ENCODE measurements around the gene NXNL2.

NXNL2 gene

GRCh38 chr9:88578121-88579049 is 43.4 kb downstream of the NXNL2 start:
- DNase-seq (ENCODE audit: low read depth in 4 of 4, low spot score in 1 of 4), result peak; percentile 44 to 67 (median 54)

- DNase-seq (ENCODE audit: low read depth in 4 of 4, low spot score in 1 of 4), result no peak
Measured at GRCh38 chr9:88579050-88579715, 44.2 kb downstream of the NXNL2 start.

- DNase-seq (ENCODE audit: low read depth in 4 of 4, low spot score in 1 of 4), result no peak
Measured at GRCh38 chr9:88580961-88581360, 46.0 kb downstream of the NXNL2 start.

- DNase-seq (ENCODE audit: low read depth in 4 of 4, low spot score in 1 of 4), result no peak
Measured at GRCh38 chr9:88583901-88584596, 49.1 kb downstream of the NXNL2 start.

- no peak for DNase-seq (ENCODE audit: low read depth in 4 of 4, low spot score in 1 of 4)
Measured at GRCh38 chr9:88585426-88585825, 50.4 kb downstream of the NXNL2 start.

- DNase-seq (ENCODE audit: low read depth in 4 of 4, low spot score in 1 of 4), result no peak
Measured at GRCh38 chr9:88586452-88586851, 51.5 kb downstream of the NXNL2 start.

GRCh38 chr9:88587182-88587581 is 52.2 kb downstream of the NXNL2 start:
- no peak for DNase-seq (ENCODE audit: low read depth in 4 of 4, low spot score in 1 of 4)

- no peak for DNase-seq (ENCODE audit: low read depth in 4 of 4, low spot score in 1 of 4)
Measured at GRCh38 chr9:88587885-88588649, 53.1 kb downstream of the NXNL2 start.

- DNase-seq (ENCODE audit: low read depth in 4 of 4, low spot score in 1 of 4), result no peak
Measured at GRCh38 chr9:88589656-88590055, 54.7 kb downstream of the NXNL2 start.

- no peak for DNase-seq (ENCODE audit: low read depth in 4 of 4, low spot score in 1 of 4)
Measured at GRCh38 chr9:88590558-88591146, 55.7 kb downstream of the NXNL2 start.

GRCh38 chr9:88593537-88594185 is 58.7 kb downstream of the NXNL2 start:
- DNase-seq (ENCODE audit: low read depth in 4 of 4, low spot score in 1 of 4), result peak; percentile 17 to 40 (median 26)

Data from stimulated activated CD4-positive, alpha-beta T cell treated with anti-CD3 and anti-CD28 coated beads, Interleukin-1b, Interleukin-23, amount 100 ng/mL, for 24 hours (primary cell).